K562 (cell line): Measurements from ENCODE around the gene GSTA4.

ENCODE experiments used
- BRF1 ChIP-seq: IDR thresholded peaks from 3 replicates; pipeline ENCODE4 v1.6.1; 2011; ENCODE audit warnings: borderline replicate concordance, mild to moderate bottlenecking; ENCODE audit not compliant: insufficient read length; ENCODE audit errors: extremely low read depth
- TF ChIP-seq, protein P1 (sequence below), 3 experiments: IDR thresholded peaks in 2 of 3; conservative IDR thresholded peaks in 1 of 3; 2 replicates each; pipeline ENCODE4 v1.5.1; 2011 to 2012; ENCODE audit warnings: low read length in 3 of 3, mild to moderate bottlenecking in 3 of 3, control low read depth in 2 of 3, improper control_type of control experiment in 1 of 3, inconsistent platforms in 1 of 3, low read depth in 1 of 3, mixed read lengths in 1 of 3, moderate library complexity in 1 of 3; ENCODE audit not compliant: insufficient read depth in 2 of 3
- TF ChIP-seq, protein P2 (sequence below), 2 experiments: fragments of 250-450 bp in 1 of 2; fragments of 450-650 bp in 1 of 2; sonication (Bioruptor Pico) in 1 of 2; IDR thresholded peaks; 2 replicates each; pipeline versions ENCODE4 v1.6.1 to v1.8.0; 2016 to 2021; ENCODE audit warnings: mild to moderate bottlenecking in 2 of 2, moderate library complexity in 2 of 2, missing compliant biosample characterization in 1 of 2, missing genetic modification characterization in 1 of 2

- TF ChIP-seq, protein P1, sequence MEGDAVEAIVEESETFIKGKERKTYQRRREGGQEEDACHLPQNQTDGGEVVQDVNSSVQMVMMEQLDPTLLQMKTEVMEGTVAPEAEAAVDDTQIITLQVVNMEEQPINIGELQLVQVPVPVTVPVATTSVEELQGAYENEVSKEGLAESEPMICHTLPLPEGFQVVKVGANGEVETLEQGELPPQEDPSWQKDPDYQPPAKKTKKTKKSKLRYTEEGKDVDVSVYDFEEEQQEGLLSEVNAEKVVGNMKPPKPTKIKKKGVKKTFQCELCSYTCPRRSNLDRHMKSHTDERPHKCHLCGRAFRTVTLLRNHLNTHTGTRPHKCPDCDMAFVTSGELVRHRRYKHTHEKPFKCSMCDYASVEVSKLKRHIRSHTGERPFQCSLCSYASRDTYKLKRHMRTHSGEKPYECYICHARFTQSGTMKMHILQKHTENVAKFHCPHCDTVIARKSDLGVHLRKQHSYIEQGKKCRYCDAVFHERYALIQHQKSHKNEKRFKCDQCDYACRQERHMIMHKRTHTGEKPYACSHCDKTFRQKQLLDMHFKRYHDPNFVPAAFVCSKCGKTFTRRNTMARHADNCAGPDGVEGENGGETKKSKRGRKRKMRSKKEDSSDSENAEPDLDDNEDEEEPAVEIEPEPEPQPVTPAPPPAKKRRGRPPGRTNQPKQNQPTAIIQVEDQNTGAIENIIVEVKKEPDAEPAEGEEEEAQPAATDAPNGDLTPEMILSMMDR (IDR thresholded peaks at IDR 0.05 in 2 of 3, conservative IDR thresholded peaks at IDR 0.05 in 1 of 3; ENCODE audit: insufficient read depth in 2 of 3, low read depth in 1 of 3, low read length in 3 of 3): no peak
- TF ChIP-seq, protein P2, sequence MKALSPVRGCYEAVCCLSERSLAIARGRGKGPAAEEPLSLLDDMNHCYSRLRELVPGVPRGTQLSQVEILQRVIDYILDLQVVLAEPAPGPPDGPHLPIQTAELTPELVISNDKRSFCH (CRISPR knock-in tag; IDR thresholded peaks at IDR 0.05): no peak
- TF ChIP-seq, protein P2 (tag; IDR thresholded peaks at IDR 0.05): no peak
- no peak for TF ChIP-seq BRF1
Observed at GRCh38 chr6:52962701-52963100, 32.4 kb downstream of the GSTA4 start.
